GM10266 (cell line): ENCODE results near the gene RASA3.

Source experiments
- DNase-seq: peaks from one replicate; pipeline ENCODE4 v3.0.0; 2012; ENCODE audit errors: extremely low spot score
- TF ChIP-seq, protein P1 (sequence below): IDR thresholded peaks from 2 replicates; pipeline ENCODE4 v1.5.1; 2012; ENCODE audit warnings: mild to moderate bottlenecking, low read depth; ENCODE audit not compliant: control insufficient read depth, insufficient read depth; ENCODE audit errors: missing control alignments

RASA3 gene

DNA sequence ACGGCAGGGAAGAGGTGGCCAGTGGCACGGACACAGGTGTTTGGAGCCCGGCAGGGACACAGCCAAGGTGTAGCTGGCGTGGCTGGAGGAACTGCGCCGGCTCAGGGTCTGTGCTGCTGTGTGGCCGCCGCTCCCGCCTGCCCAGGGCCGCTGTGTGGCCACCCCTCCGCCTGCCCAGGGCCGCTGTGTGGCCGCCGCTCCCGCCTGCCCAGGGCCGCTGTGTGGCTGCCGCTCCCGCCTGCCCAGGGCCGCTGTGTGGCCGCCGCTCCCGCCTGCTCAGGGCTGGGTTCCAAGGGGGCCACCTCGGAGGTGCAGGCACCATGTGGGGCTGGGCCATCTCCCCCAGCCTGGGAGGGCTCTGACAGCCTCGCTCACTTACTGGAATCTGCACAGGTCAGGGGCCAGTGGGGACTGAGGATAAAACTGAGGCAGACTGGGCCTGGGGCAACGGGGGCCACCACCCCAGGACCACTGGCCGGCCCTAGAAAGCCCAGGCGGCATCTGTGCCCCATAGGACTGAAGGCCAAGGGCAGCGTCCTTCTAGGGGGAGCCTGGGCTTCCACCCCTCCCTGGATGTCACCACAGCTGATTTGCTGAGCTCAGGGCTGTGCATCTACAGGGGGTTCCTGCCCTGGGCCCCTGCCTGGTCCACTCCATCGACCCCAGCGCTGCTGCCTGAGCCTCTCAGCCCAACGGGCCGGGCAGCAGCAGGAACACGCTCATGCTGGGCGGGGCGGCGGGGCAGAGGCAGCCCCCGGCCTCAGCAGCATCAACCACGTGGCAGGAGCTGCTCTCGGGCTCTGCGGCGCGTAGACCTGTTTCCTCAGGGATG lies 180.1 kb downstream of the RASA3 start:
- TF ChIP-seq, protein P1, sequence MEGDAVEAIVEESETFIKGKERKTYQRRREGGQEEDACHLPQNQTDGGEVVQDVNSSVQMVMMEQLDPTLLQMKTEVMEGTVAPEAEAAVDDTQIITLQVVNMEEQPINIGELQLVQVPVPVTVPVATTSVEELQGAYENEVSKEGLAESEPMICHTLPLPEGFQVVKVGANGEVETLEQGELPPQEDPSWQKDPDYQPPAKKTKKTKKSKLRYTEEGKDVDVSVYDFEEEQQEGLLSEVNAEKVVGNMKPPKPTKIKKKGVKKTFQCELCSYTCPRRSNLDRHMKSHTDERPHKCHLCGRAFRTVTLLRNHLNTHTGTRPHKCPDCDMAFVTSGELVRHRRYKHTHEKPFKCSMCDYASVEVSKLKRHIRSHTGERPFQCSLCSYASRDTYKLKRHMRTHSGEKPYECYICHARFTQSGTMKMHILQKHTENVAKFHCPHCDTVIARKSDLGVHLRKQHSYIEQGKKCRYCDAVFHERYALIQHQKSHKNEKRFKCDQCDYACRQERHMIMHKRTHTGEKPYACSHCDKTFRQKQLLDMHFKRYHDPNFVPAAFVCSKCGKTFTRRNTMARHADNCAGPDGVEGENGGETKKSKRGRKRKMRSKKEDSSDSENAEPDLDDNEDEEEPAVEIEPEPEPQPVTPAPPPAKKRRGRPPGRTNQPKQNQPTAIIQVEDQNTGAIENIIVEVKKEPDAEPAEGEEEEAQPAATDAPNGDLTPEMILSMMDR = no peak
- no peak for DNase-seq

DNA sequence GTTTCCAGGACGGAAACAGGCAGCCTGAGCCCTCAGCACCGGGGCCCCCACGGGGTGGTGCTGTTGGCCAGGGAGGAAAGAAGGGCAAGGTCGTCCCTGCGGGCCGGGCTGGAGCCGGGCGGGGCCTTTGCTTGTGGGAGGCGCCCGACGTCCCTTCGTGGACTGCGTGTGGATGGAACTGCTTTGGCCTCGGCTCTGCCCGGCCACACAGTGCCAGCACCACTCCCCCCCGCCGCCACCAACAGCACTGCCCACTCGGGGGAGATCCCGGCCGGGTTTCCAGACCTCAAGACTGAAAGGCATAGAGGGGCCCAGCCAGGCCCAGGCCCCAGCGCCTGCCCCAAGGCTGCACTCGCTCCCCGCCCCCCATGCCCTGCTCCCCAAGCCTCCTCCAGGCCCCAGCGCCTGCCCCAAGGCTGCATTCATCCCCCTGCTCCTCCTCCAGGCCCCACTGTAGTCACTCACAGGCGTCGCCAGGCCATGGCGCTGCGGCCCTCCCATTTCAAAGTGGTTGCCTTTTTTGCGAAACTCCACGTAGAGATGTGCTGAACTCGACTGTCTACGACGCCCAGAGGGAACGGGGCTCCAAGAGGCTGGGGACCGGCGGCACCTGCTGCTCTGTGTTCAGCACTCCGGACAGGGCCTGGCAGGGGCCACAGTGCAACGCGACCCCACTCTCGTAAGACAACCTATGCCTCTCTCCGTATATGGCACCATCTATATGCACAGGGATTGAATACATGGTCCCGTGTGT lies 181.0 kb downstream of the RASA3 start:
- DNase-seq = peak; percentile 93
- TF ChIP-seq, protein P1 = peak; percentile 85

DNA sequence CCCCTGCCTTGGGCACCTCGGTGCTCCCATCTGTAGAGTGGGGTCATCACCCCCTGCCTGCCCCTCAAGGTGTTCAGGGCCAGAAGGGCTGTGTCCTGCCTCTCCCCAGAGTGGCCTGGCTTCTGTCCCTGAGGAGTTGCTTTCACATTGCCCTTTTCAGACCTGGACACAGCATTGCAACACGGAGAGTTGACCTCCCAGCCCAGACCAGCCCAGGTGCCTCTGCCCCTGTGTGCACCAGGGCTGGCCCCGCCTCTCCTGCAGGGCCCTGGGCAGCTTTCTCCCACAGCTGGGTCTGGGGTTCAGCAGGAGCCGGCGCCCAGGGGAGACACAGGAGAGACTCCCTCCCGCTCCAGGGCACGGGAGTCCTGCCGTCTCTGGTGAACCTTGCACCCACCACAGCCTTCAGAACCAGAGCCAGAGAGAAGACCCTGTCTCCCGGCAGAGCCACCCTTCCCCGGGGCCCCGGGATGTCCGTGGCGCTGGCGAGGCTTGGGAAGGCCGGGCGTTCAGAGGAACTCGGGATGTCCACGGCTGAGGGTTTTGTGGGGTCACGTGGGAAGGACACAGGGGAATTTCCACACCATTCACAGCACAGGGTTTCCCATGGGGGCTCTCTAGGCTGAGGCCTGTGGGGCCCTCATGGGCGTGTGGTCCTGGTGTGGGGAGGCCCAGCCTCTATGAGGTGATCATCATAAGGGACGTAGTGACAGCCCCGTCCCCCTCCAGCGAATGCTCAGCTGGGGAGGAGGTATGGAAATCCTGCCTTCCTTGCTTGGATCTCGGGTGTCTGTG lies 181.8 kb downstream of the RASA3 start:
- TF ChIP-seq, protein P1 = no peak
- no peak for DNase-seq

DNA sequence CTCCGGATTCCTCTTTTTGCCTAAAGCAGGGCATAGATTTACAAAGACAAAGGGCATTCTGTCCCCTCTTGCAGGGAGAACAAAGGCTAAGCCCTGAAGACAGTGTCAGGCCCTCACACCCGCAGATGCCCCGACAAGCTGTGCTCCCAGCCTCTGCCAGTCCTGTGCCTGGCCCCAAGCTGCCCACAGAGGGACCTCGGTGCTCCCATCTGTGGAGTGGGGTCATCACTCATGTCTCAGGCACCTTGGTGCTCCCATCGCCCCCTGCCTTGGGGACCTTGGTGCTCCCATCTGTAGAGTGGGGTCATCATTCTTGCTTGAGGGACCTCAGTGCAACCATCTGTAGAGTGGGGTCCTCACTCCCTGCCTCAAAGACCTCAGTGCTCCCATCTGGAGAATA lies 182.9 kb downstream of the RASA3 start:
- TF ChIP-seq, protein P1 = no peak
- DNase-seq = no peak

DNA sequence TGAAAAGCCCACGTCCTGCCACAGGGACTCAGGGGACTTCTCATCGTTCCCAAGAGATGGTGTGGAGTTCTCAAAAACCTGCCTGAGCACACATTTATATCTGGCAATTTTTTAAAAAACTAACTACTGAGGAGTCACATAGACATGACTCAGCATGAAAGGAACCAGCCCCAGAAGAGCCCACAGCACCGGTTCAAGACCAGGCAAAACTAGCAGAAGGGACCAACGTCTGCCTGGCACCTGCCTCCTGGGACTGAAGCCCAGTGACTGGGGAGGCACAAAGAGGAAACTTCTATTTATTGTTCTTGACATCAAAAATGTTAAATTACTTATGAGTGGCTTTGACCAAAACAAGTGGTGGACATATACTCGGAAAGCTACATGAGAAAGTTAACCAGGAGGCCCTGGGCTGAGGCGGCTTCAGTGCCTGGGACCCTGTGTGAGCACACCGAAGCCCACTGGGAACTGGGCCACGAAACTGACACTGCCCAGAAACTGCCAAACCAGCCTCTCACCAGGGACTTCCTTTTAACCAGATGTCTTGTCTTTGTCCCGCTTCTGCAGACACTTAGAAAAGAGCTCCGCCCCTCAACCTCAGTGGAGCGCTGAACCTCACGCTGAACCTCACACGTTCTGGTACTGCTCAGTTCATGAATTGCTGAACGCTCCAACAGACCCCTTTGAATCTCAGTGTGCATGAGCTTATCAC lies 184.2 kb downstream of the RASA3 start:
- TF ChIP-seq, protein P1 = no peak
- DNase-seq = no peak

DNA sequence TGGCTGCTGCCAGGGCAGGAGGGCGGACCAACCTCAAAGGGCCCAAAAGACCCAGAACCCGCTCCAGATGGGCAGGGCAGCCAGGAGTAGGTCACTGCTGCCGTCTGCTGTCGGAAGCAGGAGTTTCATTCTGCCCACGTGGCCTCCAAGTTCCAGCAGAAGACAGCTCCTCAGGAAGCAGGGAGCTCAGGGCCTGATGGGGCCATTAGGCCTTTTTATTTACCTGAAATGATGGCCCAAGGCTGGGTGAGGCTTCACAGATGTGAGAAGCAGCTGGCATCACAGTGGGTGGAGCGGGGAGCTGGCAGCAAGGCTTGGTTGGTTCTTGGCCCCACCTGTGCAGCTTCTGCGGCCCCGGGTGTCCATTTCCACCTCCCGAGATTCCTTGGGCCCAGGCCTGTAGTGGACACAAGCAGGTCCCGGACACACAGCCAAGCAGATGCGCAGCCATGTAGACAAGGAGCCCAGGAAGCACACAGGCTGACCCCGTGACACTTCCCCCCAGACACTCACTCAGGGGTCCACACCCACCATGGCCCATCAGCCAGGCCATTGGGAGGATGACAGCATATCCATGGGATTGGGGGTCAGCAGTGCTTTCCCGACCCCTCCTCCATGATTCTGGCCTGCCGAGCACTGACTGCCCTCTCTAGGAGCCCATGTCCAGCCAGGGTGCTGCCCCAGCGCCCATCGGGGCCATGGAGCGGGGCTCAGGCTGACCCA lies 185.0 kb downstream of the RASA3 start:
- DNase-seq = no peak

More for the DNA sequence above, 185.0 kb downstream of the RASA3 start:
- TF ChIP-seq, protein P1 = no peak
